Liver (tissue), 3 donors: ENCODE data around the gene SSPN.

Source experiments
- FOXA1 ChIP-seq: IDR thresholded peaks from 2 replicates; pipeline ENCODE4 v1.6.1; 2016; ENCODE audit warnings: antibody characterized with exemption
- JUND ChIP-seq, 2 donors: IDR thresholded peaks; 2 replicates each; pipeline ENCODE4 v1.6.1; 2016; ENCODE audit warnings: antibody characterized with exemption in 2 of 2
- NR2F2 ChIP-seq: IDR thresholded peaks from 2 replicates; pipeline ENCODE4 v1.6.1; 2016; ENCODE audit warnings: antibody characterized with exemption
- TF ChIP-seq, protein P1 (sequence below): fragments of 150-350 bp; IDR thresholded peaks from 2 replicates; pipeline ENCODE4 v1.5.1; 2017; ENCODE audit warnings: improper control_type of control experiment, low read depth, low read length; ENCODE audit not compliant: missing input control
- TF ChIP-seq, protein P2 (sequence below): IDR thresholded peaks from 2 replicates; pipeline ENCODE4 v1.6.1; 2016; ENCODE audit warnings: antibody characterized with exemption
- TF ChIP-seq, protein P3 (sequence below): IDR thresholded peaks from 2 replicates; pipeline ENCODE4 v1.6.1; 2016; ENCODE audit warnings: antibody characterized with exemption, mild to moderate bottlenecking
- donor health status: healthy.
- donor health status: healthy.

DNA sequence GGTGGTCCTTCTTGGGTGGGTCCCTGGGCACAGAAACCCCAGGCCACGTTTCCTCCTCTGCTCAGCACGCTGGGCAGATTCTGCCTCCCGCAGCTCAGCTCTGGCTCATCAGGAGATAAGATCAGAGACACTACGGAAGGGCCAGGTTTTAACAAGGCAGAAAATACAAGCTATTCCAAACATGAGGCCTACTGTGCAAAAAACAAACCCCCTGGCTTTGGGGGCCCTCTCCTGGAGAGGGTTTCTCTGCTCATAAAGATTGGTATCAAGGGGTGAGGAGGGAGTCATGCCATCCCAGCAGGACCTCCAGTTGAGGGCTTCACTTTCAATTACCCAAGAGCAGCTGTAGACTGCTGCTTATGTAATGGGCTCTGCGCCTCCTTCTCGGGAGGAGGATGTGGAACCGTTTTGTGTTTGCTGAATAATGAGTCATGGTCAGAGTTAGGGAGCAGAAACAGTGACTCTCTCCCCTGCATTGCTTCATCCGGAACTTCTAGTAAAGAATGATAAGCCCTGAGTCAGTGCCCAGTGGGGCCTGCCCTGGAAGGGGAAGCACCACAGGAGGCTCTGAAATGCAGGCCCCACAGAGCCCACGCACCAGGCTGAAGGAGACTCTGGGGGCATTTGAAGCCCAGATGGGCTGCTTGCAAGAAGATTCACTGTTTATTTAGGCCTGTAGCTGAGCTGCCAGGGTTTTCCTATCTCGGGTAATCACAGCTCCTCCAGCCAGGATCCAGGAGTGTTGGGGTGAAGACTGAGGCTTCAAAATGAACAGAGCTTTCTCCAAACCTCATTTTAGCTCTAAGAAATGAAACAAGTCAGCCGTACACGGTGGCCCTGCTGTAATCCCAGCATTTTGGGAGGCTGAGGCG, 79.3 kb downstream of the SSPN start:
- TF ChIP-seq, protein P1, sequence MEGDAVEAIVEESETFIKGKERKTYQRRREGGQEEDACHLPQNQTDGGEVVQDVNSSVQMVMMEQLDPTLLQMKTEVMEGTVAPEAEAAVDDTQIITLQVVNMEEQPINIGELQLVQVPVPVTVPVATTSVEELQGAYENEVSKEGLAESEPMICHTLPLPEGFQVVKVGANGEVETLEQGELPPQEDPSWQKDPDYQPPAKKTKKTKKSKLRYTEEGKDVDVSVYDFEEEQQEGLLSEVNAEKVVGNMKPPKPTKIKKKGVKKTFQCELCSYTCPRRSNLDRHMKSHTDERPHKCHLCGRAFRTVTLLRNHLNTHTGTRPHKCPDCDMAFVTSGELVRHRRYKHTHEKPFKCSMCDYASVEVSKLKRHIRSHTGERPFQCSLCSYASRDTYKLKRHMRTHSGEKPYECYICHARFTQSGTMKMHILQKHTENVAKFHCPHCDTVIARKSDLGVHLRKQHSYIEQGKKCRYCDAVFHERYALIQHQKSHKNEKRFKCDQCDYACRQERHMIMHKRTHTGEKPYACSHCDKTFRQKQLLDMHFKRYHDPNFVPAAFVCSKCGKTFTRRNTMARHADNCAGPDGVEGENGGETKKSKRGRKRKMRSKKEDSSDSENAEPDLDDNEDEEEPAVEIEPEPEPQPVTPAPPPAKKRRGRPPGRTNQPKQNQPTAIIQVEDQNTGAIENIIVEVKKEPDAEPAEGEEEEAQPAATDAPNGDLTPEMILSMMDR: no peak
- TF ChIP-seq FOXA1 (no peak), JUND (IDR thresholded peaks at IDR 0.05) (peak; percentile 90 to 91), NR2F2 (no peak)
- TF ChIP-seq, protein P2, sequence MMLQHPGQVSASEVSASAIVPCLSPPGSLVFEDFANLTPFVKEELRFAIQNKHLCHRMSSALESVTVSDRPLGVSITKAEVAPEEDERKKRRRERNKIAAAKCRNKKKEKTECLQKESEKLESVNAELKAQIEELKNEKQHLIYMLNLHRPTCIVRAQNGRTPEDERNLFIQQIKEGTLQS: peak; percentile 62
- TF ChIP-seq, protein P3, sequence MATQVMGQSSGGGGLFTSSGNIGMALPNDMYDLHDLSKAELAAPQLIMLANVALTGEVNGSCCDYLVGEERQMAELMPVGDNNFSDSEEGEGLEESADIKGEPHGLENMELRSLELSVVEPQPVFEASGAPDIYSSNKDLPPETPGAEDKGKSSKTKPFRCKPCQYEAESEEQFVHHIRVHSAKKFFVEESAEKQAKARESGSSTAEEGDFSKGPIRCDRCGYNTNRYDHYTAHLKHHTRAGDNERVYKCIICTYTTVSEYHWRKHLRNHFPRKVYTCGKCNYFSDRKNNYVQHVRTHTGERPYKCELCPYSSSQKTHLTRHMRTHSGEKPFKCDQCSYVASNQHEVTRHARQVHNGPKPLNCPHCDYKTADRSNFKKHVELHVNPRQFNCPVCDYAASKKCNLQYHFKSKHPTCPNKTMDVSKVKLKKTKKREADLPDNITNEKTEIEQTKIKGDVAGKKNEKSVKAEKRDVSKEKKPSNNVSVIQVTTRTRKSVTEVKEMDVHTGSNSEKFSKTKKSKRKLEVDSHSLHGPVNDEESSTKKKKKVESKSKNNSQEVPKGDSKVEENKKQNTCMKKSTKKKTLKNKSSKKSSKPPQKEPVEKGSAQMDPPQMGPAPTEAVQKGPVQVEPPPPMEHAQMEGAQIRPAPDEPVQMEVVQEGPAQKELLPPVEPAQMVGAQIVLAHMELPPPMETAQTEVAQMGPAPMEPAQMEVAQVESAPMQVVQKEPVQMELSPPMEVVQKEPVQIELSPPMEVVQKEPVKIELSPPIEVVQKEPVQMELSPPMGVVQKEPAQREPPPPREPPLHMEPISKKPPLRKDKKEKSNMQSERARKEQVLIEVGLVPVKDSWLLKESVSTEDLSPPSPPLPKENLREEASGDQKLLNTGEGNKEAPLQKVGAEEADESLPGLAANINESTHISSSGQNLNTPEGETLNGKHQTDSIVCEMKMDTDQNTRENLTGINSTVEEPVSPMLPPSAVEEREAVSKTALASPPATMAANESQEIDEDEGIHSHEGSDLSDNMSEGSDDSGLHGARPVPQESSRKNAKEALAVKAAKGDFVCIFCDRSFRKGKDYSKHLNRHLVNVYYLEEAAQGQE: no peak
